Fibroblast of skin of back (primary cell): ENCODE measurements around the gene CBL.

ENCODE experiments used
- DNase-seq: peaks from one replicate; pipeline ENCODE4 v3.0.0-alpha.2; 2013

The CBL gene

DNA sequence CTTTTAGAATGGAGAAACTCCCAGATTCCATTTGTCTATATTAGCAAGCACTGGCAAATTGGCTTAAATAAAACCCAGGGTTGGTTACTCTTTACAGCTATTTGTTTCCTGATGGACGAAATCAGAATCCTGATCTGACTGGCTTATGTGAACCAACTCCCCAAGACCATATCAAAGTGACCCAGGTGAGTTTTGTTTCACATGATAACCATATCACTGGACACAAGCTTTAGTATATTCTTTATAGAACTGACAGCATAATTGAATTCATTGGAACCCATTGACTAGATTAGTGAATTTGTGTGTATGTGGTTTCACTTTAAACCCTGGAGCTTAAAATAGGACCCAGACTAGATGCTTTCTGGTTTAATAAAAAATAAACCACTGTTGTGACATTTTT is 71.5 kb downstream of the CBL start:
- DNase-seq = no peak

DNA sequence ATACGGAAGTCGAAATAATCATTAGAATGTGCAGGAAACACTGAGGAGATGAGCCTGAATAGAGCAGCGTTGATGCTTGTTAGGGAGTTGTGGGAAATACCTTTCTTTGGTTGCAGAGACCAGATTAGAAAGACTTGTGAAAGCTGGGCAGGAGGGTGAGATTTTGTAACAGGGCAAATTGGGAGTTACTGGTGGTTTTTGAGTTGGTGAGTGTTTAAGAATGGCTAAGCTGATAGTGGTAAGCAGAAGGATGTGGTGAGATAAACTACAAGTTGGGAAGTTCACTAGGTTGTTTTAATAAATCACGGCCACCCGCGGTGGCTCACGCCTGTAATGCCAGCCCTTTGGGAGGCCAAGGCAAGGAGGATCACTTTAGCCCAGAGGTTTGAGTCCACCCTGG is 76.4 kb downstream of the CBL start:
- DNase-seq = no peak

DNA sequence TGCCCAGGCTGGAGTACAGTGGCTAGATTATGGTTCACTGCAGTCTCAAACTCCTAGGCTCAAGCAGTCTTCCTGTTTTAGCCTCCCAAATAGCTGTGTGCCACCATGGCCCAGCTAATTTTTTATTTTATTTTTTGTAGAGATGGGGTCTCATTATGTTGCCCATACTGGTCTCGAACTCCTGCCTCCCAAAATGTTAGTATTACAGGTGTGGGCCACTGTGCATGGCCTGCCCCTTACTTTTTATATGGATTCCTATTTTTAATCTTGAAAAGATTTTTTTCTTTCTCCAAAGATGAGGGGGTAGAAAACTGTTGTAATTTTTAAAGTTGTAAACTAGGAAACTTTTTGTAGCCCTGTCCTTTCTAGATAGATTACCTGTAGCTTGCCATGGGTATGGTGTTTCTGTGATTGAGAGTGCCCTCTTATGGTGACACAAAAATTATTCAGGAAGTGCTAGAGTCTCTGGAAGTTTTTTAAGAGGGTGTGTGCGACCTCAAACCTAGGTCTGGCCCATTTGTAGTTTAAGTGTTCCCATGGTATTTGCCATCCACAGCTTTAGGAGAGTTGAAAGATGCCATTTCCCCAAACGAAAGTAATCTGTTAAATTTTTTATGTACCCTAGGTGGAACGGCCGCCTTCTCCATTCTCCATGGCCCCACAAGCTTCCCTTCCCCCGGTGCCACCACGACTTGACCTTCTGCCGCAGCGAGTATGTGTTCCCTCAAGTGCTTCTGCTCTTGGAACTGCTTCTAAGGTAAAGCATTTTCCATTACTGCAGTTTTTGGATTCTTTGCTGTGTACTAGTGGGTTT is 78.4 kb downstream of the CBL start:
- DNase-seq = peak; percentile 47

DNA sequence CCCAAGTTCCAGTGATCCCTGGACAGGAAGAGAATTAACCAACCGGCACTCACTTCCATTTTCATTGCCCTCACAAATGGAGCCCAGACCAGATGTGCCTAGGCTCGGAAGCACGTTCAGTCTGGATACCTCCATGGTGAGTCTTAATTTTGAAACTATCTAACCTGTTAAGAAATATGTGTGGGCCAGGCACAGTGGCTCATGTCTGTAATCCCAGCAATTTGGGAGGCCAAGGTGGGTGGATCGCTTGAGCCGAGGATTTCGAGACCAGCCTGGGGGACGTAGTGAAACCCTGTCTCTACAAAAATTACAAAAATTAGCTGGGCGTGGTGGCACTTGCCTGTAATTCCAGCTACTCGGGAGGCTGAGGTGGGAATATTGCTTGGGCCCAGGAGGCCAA is 79.3 kb downstream of the CBL start:
- DNase-seq = no peak

DNA sequence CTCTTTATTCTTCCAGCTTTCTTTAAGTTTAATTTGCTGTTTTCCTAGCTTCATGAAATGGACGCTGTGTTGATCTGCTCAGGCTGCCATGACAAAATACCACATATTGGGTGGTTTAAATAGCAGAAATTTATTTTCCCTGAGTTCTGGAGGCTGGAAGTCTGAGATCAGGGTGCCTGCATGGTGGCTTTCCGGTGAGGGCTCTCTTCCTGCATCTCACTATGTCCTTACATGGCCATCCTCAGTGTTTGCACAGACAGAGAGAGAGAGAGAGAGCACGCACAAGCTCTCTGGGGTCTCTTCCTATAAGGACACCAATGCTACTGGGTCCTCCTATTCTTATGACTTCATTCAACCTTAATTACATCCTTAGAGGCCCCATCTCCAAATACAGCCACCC is 82.1 kb downstream of the CBL start:
- DNase-seq = no peak

DNA sequence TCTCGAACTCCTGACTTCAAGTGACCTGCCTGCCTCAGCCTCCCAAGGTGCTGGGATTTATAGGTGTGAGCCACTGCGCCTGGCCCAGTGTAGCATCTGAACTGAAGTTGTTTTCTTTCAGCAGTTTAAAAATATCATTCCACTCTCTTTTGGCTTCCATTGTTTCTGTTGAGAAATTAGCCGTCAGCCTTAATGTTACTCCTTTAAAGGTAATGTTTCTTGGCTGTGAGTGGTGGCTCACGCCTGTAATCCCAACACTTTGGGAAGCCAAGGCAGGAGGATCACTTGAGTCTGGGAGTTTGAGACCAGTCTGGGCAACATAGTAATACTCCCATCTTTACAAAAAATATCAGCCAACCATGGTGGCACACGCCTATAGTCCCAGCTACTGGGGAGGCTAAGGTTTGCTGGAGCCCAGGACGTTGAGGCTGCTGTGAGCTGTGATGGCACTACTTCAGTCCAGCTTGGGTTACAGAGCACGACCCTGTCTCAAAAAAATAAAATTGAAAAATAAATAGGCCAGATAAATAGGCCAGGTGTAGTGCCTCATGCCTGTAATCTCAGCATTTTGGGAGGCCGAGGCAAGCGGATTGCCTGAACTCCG is 84.9 kb downstream of the CBL start:
- DNase-seq = no peak

DNA sequence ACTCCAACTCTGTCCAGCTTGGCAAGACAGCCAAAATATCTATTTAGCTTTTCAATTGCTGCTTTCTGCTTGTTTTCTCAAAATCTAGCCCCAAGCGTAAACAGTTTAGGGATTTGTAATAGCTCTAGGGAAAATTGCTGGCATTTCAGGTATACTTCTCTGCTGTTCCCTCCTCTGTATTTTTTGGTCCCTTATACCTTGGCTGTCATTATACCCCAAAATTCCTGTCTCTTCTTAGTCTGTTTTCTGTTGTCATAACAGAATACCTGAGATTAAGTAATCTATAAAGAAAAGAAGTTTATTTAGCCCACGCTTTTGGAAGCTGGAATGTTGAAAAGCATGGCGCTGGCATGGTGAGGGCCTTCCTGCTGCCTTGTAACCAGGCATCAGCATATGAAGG is 87.3 kb downstream of the CBL start:
- no peak for DNase-seq

DNA sequence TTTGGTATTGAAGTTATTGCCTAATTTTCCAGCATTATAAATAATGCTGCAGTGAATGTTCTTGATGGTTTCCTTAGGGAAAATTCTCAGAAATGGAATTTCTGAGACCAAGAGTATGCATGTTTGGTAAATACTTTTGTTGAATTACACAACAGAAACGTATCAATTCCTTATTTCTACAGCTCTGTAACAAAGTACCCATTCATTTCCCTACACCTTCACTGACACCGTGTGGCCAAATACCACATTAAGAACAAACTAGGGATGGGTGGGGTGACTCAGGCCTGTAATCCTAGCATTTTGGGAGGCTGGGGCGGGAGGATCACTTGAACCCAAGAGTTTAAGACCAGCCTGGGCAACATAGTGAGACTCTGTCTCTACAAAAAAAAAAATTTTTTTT is 89.0 kb downstream of the CBL start:
- peak; percentile 24 for DNase-seq

DNA sequence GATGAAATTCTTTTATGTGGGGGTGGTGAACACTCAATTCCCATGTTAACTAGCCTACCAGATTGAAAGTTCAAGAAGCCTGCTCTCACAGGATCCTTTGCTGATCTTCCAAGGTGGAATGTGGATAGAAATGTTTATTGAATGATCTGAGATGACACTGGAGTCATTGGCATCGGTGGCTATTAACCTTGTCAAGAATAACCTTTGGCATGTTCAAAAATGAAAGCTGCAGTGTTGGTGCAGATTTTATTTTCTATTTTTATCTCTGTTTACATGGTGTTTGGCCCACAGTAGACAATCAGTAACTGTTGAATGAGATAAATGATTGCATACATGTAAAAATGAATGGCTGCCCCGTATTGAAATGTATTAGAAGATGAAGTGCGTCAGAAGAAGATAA is 91.8 kb downstream of the CBL start:
- no peak for DNase-seq

DNA sequence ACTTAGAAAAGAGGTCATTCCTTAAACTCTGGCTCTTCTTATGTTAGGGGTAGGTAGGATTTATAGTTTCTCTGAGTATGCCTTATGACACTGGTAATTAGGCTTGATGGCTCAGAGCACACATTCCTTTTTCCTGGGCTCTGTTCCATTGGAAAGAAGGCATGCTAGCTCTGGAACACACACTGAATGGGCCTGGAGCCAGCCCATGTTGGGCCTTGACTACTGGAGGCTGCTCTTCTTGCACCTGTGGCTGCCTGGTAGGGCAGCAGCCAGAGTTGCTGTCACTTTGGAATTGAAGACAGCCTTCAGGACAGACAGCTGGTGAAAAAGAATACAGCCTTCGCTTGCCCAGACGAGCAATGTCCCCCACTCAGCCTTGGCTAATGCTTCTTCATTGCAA is 92.6 kb downstream of the CBL start:
- no peak for DNase-seq

DNA sequence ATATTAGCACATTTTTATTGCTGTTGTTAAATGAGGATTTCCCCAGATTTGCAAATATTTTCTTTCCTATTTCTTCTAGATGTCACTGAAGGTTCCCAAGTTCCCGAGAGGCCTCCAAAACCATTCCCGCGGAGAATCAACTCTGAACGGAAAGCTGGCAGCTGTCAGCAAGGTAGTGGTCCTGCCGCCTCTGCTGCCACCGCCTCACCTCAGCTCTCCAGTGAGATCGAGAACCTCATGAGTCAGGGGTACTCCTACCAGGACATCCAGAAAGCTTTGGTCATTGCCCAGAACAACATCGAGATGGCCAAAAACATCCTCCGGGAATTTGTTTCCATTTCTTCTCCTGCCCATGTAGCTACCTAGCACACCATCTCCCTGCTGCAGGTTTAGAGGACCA is 93.3 kb downstream of the CBL start:
- DNase-seq = no peak

DNA sequence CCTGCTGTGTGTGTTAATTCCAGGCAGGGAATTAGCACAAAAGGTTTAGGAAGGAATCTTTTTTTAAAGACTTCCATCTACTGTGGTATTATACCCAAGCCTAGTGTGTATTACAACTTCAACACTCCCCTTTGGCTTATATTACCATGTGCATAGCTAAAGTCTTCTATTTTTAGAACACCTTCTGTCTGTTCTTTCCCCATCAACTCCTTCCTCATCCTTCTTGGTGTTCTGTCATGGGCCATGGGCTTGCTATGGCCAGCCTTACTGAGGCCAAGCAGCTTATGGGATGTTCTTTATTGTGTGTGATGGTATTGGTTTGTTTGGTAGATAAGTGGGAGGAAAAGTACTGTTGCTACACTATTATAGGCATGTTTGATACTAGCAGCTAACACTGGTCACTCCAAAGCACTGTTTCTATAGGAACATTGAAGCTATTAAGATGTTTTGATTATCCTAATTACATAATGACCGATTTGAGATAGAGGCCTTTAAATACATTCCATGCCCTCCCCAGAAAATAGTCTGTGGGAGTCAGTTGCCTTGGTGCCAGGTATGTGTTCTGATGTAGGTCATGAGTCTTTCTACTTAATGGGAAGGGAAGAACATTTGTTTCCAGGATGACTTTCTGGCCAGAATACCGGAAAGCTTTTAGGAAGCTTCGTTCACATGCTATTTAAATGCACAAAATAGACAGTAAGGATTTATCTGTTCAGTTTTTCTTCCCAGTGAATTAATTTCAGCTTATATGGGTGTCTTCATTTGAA is 94.2 kb downstream of the CBL start:
- DNase-seq = no peak

DNA sequence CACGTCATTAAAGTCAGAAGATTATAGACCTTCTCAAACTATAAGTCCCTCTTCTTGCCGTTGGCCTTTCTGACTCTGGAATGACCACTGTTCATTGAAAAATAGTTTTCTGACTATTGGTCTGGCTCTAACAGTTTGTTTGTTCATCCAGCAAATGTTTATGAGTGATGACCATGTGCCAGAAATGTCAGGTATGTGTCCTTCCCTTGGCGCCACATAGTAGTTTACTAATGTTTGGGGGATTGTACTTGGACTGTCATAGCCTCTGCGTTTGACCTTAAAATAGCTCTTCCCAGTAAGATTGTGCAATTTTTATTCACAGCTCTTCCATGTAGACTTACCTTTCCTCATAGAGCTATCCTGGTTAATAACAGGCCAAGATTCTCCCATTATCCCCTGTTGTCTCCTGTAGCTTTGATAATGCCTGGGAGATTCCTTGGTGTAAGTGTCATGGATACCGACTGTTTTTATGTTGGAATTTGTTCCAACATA is 97.1 kb downstream of the CBL start:
- no peak for DNase-seq

DNA sequence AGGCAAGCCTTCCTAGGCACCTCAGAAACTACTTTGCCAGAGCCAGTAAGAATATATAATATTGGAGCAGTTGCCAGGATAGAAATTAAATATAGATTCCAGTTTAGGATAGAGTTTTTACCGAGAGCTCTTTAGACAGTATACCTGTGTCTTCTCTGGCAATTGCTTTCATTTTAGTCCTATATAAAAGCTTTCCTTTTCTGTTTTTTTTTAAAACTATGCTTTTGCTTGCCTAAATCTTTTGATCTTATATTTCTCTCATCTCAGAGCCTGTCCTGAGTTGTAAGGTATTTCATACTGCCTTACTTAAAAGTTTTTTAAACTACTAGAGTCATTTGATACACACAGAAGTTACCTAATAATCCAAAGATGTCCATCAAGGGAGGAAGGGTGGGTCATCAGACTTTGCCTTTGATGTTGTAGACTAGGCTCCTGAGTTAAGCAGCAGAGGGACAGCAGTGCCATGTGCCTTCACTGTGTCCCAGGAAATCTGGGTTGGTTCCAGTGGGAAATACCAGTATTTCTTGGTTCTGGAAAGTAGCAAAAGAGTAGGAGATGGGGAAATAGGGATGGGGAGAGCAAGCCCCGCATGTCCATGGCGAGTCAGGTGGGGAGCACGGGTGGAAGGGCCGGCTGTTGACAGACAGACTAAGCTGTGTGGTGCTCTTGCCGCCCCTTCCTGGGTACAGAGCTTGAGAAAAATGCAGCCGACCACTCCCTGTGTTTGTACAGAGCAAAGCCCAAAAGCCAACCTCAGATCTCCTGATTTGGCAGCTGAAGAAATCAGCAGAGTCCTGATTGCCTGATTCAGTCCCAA is 99.6 kb downstream of the CBL start:
- no peak for DNase-seq

DNA sequence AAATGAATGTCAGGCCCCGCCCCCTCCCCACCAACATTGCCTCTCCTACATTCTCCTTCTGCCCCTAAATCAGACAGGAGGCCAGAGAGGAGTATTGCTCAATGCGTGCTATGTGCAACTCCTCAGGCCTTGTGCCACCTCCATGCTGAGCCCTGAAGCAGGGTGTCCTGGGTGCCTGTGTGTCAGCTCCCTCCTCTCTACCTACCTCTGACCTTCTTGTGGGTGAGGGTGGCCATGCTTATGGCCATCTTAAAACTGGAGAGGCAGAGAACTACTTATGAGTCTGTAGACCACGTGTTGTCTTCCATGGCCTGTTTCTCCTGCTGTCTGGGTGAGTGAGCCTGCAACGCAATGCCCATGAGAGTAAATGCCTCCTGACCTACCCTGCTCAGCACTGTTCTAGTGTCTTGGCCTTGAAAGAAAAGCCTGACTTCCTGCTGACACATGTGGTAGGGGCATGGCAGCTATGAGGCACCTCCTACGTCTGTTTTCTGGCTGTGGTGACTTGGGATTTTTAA is 100.3 kb downstream of the CBL start:
- peak; percentile 79 for DNase-seq

DNA sequence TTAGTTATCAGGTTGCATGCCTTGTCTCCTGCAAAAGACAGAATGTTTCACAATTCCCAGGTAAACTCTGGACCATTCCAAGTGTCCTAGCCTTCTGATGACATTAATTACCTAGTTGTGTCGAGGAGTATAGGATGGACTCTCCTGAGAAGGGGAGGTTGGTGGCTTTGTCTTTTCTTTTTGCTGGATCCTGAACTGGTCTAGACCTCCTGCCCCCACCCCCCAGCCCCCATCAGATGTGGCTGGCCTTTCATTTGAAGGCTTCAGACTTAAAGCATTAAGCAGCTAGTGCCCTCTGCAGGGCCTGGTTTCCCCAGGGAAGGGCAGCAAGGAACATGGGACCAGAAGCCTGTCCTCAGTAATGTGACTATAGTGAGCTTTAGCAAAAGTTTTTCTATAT is 101.1 kb downstream of the CBL start:
- peak; percentile 34 for DNase-seq

DNA sequence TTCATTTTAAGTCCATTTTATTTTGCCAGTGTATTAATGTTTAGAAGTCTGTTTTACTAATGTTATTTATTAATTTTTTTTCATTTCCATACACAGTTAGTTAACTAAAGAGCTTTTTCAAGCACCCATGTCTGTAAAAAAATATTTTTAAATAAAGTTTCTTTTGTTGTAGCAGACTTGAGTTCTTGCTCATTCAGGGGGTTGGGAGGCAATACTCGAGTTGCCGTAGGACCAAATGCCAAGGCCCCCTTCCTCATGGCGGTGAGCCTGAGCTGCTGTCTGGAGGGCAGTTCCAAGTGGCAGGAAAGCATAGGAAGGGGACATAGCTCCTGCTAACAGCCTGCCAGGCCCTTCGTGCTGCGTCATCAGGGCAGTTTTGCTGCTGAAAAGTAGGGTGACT is 101.8 kb downstream of the CBL start:
- no peak for DNase-seq

DNA sequence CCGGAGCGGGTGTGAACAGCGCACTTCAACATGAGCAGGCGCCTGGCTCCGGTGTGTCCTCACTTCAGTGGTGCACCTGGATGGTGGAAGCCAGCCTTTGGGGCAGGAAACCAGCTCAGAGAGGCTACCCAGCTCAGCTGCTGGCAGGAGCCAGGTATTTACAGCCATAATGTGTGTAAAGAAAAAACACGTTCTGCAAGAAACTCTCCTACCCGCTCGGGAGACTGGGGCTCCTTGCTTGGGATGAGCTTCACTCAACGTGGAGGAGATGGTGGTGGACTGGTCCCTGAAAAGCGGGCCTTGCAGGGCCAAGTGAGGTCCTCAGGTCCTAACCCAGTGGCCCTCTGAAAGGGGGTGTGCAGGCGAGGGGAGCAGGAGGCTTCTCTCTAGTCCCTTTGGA is 103.3 kb downstream of the CBL start:
- no peak for DNase-seq

DNA sequence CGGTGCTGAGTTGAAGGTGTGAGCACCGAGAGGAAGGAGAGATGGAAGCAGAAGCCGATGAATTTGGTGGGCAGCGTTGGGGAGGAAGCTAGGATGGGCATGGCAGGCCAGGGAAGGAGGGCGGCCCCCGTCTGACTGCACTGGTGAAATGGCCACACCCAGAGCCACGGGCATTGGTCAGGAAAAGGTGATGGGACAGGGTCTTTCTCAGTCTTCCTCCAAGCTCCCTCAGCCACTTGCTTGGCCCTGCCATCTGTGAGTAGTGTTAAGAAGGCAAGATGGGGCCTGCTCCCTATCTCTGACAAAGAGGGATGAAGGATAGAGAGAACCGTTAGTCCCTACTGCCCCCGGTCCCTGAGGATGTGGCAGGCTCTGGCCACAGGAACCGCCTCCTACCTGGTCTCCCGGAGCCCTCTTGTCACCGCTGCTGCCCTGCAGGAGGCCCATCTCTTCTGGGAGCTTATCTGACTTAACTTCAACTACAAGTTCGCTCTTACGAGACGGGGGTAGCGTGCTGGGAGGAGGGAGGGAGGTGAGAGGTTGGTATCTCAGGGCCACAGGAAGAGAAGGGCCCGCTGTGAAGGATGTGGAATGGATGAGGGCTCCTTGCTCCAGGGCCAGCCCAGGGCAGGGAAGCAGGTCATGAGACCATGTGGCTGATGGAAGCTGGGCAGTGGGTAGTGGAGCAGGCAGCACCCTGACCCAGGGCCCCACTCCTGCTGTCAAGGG is 104.0 kb downstream of the CBL start:
- DNase-seq = no peak

DNA sequence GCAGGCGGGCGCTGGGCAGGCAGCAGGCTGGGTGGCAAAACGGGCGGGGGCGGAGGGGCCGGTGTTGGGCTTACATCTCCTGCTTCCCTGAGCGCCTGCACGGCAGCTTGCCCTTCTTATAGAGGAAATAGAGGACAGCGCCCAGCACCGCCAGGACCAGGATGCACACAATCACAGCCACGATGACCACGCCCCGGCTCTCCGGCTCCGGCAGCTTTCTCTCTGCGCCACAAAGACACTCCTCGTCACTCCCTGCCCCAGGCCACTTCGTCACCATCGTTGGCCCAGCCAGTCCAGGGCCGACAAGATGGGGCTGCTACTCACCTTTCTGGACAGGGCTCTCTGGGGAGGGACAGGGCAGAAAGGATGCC is 104.5 kb downstream of the CBL start:
- no peak for DNase-seq

DNA sequence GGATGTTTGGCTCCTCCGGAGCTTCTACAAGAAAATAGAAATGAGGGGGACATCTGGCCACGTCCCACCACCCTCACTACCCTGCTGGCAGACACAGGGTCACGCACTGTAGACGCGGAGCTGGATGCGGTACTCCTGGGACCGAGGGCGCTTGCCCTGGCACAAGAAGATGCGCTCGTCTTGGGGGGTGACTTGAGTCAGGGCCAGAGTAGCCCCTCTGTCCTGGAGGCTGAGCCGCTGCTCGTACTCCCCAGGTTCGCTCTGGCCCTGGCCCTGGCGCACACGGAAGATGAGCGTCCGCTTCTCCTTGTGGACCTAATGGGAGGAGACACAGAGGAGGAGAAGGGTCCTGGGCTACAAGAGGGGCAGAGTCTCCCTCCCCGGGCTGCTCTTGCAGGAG is 108.6 kb downstream of the CBL start:
- no peak for DNase-seq
